ENCODE measurements around the gene XIRP2.

XIRP2 gene

DNA sequence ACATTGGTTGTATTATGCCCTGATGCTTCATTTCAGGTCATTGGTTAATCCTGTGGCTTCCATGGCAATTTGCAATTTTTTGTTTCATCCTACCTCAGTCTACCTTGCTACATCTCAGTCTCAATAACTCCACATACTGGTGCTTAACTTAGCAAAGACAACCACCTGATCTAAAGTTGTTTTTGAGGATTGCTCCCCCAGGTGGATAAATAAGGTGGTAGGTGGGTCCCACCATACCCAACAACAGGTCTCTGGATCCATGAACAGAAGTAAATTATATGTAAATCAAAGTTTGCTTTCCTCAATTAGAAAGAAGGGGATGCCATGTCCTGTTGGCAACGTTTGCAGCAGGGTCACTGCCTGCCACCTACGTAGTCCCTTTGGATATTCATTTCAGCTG lies 7.0 kb downstream of the XIRP2 start:
- H3K9me3 ChIP-seq (ENCODE audit: control insufficient read depth, insufficient read depth, low read length), result no peaks in the 10 kb centered on the region
- no peak overlapping the region for H3K27ac ChIP-seq (ENCODE audit: low read length)
- no CpG with 5 or more reads among the region's 2 CpGs for WGBS (ENCODE audit: insufficient coverage, insufficient read length)
- no peak overlapping the region for H3K4me3 ChIP-seq (ENCODE audit: low read length)
- no peaks in the 10 kb centered on the region for H3K27me3 ChIP-seq (ENCODE audit: control insufficient read depth, insufficient read depth, low read length)
- no peaks in the 10 kb centered on the region for H3K36me3 ChIP-seq (ENCODE audit: control insufficient read depth, insufficient read depth, low read length)
- H3K4me1 ChIP-seq (ENCODE audit: control insufficient read depth, insufficient read depth, low read length), result no peaks in the 10 kb centered on the region
- no peak for DNase-seq (ENCODE audit: low read depth, low spot score)

- no peaks in the 10 kb centered on the region for H3K36me3 ChIP-seq (ENCODE audit: control insufficient read depth, insufficient read depth, low read length)
- no peak overlapping the region for H3K4me3 ChIP-seq (ENCODE audit: low read length)
- H3K27me3 ChIP-seq (ENCODE audit: control insufficient read depth, insufficient read depth, low read length), result no peaks in the 10 kb centered on the region
- H3K27ac ChIP-seq (ENCODE audit: low read length), result no peak overlapping the region
- H3K4me1 ChIP-seq (ENCODE audit: control insufficient read depth, insufficient read depth, low read length), result peaks cover 1% of the 10 kb centered on the region; the same call in 1 of the 2 replicates
- no peaks in the 10 kb centered on the region for H3K9me3 ChIP-seq (ENCODE audit: control insufficient read depth, insufficient read depth, low read length)
- DNase-seq (ENCODE audit: low read depth, low spot score), result no peak
Observed at GRCh38 chr2:166897666-166898065, 9.4 kb downstream of the XIRP2 start.

GRCh38 chr2:166899676-166900075 lies 11.4 kb downstream of the XIRP2 start:
- no CpG with 5 or more reads among the region's 5 CpGs for WGBS (ENCODE audit: insufficient coverage, insufficient read length)
- H3K4me3 ChIP-seq (ENCODE audit: low read length), result no peak overlapping the region
- H3K27ac ChIP-seq (ENCODE audit: low read length), result no peak overlapping the region
- no peaks in the 10 kb centered on the region for H3K27me3 ChIP-seq (ENCODE audit: control insufficient read depth, insufficient read depth, low read length)
- H3K4me1 ChIP-seq (ENCODE audit: control insufficient read depth, insufficient read depth, low read length), result peaks cover 1% of the 10 kb centered on the region; the same call in 1 of the 2 replicates
- H3K9me3 ChIP-seq (ENCODE audit: control insufficient read depth, insufficient read depth, low read length), result no peaks in the 10 kb centered on the region
- no peaks in the 10 kb centered on the region for H3K36me3 ChIP-seq (ENCODE audit: control insufficient read depth, insufficient read depth, low read length)
- DNase-seq (ENCODE audit: low read depth, low spot score), result no peak

DNA sequence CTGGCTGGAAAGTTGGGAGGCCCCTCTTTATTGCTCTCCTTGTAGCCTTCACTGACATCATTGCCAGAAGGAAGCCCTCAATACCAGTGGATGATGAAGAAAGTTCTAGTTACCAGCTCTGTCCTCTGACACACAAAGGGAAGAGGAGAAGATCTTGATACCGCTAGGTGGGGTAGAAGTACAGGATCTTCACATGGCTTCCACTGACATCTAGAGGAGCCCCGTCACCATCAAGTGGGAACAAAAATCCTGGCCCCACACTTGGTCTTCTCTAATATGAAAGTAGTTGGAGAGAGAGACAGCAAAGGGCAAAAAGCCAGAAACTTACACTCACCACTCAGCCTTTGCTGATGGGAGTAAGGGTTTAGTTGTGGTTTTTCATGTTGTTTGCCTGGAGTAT lies 12.4 kb downstream of the XIRP2 start:
- WGBS (ENCODE audit: insufficient coverage, insufficient read length), result no CpG with 5 or more reads among the region's 2 CpGs
- Histone ChIP-seq H3K9me3 (ENCODE audit: control insufficient read depth, insufficient read depth, low read length) (no peaks in the 10 kb centered on the region), H3K4me1 (ENCODE audit: control insufficient read depth, insufficient read depth, low read length) (peaks cover 1% of the 10 kb centered on the region; the same call in 1 of the 2 replicates), H3K27ac (ENCODE audit: low read length) (no peak overlapping the region), H3K27me3 (ENCODE audit: control insufficient read depth, insufficient read depth, low read length) (no peaks in the 10 kb centered on the region), H3K4me3 (ENCODE audit: low read length) (no peak overlapping the region), H3K36me3 (ENCODE audit: control insufficient read depth, insufficient read depth, low read length) (no peaks in the 10 kb centered on the region)
- DNase-seq (ENCODE audit: low read depth, low spot score), result peak; percentile 25

GRCh38 chr2:166901336-166901735 lies 13.1 kb downstream of the XIRP2 start:
- H3K27ac ChIP-seq (ENCODE audit: low read length), result no peak overlapping the region
- WGBS (ENCODE audit: insufficient coverage, insufficient read length), result no CpG with 5 or more reads among the region's 2 CpGs
- no peak for DNase-seq (ENCODE audit: low read depth, low spot score)

GRCh38 chr2:166916987-166917386 lies 28.7 kb downstream of the XIRP2 start:
- Histone ChIP-seq H3K36me3 (ENCODE audit: control insufficient read depth, insufficient read depth, low read length) (no peaks in the 10 kb centered on the region), H3K4me3 (ENCODE audit: low read length) (no peak overlapping the region), H3K4me1 (ENCODE audit: control insufficient read depth, insufficient read depth, low read length) (no peaks in the 10 kb centered on the region), H3K27ac (ENCODE audit: low read length) (no peak overlapping the region), H3K9me3 (ENCODE audit: control insufficient read depth, insufficient read depth, low read length) (no peaks in the 10 kb centered on the region), H3K27me3 (ENCODE audit: control insufficient read depth, insufficient read depth, low read length) (no peaks in the 10 kb centered on the region)
- no peak for DNase-seq (ENCODE audit: low read depth, low spot score)
- WGBS (ENCODE audit: insufficient coverage, insufficient read length), result no CpG with 5 or more reads among the region's 4 CpGs

More at GRCh38 chr2:166901336-166901735, 13.1 kb downstream of the XIRP2 start:
- H3K27me3 ChIP-seq (ENCODE audit: control insufficient read depth, insufficient read depth, low read length), result no peaks in the 10 kb centered on the region
- H3K4me1 ChIP-seq (ENCODE audit: control insufficient read depth, insufficient read depth, low read length), result peaks cover 1% of the 10 kb centered on the region; the same call in 1 of the 2 replicates
- no peaks in the 10 kb centered on the region for H3K36me3 ChIP-seq (ENCODE audit: control insufficient read depth, insufficient read depth, low read length)
- no peak overlapping the region for H3K4me3 ChIP-seq (ENCODE audit: low read length)
- no peaks in the 10 kb centered on the region for H3K9me3 ChIP-seq (ENCODE audit: control insufficient read depth, insufficient read depth, low read length)

GRCh38 chr2:166917415-166917814 lies 29.1 kb downstream of the XIRP2 start:
- H3K36me3 ChIP-seq (ENCODE audit: control insufficient read depth, insufficient read depth, low read length), result no peaks in the 10 kb centered on the region
- no peaks in the 10 kb centered on the region for H3K4me1 ChIP-seq (ENCODE audit: control insufficient read depth, insufficient read depth, low read length)
- no CpG with 5 or more reads among the region's 1 CpG for WGBS (ENCODE audit: insufficient coverage, insufficient read length)
- DNase-seq (ENCODE audit: low read depth, low spot score), result no peak
- H3K27ac ChIP-seq (ENCODE audit: low read length), result no peak overlapping the region
- no peak overlapping the region for H3K4me3 ChIP-seq (ENCODE audit: low read length)
- H3K27me3 ChIP-seq (ENCODE audit: control insufficient read depth, insufficient read depth, low read length), result no peaks in the 10 kb centered on the region
- H3K9me3 ChIP-seq (ENCODE audit: control insufficient read depth, insufficient read depth, low read length), result no peaks in the 10 kb centered on the region

DNA sequence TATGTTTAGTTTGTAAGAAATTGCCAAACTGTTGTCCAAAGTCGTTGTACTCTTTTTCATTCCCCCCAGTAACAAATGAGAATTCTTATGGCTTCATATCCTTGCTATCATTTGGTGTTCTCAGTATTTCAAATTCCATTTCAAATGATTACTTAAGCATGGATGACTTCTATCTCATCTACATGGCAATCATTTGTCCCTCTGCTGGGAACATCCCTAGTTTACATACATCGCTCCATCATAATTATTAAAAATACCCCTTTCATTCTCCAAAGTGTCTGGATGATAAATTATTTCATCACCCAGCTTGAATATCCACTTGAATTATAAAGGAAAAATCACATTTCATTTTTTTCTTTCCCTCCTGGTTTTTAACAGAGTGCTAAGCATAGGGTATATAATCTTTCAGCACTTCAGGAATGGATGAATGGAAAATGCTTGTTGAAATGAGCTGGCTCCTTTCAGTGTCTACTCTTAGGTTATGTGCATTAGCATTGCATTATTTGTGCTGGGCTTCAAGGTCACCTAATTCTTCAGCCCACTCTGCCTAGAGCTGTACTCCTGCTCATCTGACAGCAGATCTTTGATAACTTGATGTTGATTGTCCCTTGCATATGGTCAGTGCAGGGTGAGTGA lies 33.1 kb downstream of the XIRP2 start:
- no peak for DNase-seq (ENCODE audit: low read depth, low spot score)
- H3K36me3 ChIP-seq (ENCODE audit: control insufficient read depth, insufficient read depth, low read length), result no peaks in the 10 kb centered on the region
- no peak overlapping the region for H3K27ac ChIP-seq (ENCODE audit: low read length)
- no peaks in the 10 kb centered on the region for H3K9me3 ChIP-seq (ENCODE audit: control insufficient read depth, insufficient read depth, low read length)
- WGBS (ENCODE audit: insufficient coverage, insufficient read length), result 100% methylated on average over 1 of the region's 2 CpGs
- no peaks in the 10 kb centered on the region for H3K27me3 ChIP-seq (ENCODE audit: control insufficient read depth, insufficient read depth, low read length)
- H3K4me1 ChIP-seq (ENCODE audit: control insufficient read depth, insufficient read depth, low read length), result no peaks in the 10 kb centered on the region
- H3K4me3 ChIP-seq (ENCODE audit: low read length), result no peak overlapping the region

DNA sequence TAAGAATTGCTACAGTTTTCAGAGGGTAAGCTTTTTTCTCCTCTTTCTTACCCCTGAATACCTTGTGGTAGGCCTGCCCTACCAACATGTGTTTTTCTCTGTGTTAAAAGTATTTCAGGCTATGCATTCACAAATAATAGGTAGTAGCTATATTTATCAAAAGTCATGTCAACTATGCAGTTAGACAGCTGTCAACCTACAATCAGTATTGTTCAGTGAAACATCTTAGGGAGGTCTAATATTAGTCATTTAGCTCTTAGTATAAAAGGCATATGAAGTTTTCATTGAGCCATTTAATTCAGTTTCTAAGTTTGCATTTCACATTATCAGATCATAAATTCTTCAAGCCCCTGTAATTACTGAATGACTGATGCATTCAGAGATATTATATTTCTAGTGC lies 36.7 kb downstream of the XIRP2 start:
- Histone ChIP-seq H3K4me3 (ENCODE audit: low read length) (no peak overlapping the region), H3K27ac (ENCODE audit: low read length) (no peak overlapping the region), H3K36me3 (ENCODE audit: control insufficient read depth, insufficient read depth, low read length) (no peaks in the 10 kb centered on the region), H3K9me3 (ENCODE audit: control insufficient read depth, insufficient read depth, low read length) (no peaks in the 10 kb centered on the region), H3K4me1 (ENCODE audit: control insufficient read depth, insufficient read depth, low read length) (no peaks in the 10 kb centered on the region), H3K27me3 (ENCODE audit: control insufficient read depth, insufficient read depth, low read length) (no peaks in the 10 kb centered on the region)
- DNase-seq (ENCODE audit: low read depth, low spot score), result no peak

- no peaks in the 10 kb centered on the region for H3K4me1 ChIP-seq (ENCODE audit: control insufficient read depth, insufficient read depth, low read length)
- H3K27ac ChIP-seq (ENCODE audit: low read length), result no peak overlapping the region
- no peaks in the 10 kb centered on the region for H3K9me3 ChIP-seq (ENCODE audit: control insufficient read depth, insufficient read depth, low read length)
- DNase-seq (ENCODE audit: low read depth, low spot score), result no peak
- H3K4me3 ChIP-seq (ENCODE audit: low read length), result no peak overlapping the region
- no peaks in the 10 kb centered on the region for H3K27me3 ChIP-seq (ENCODE audit: control insufficient read depth, insufficient read depth, low read length)
- no peaks in the 10 kb centered on the region for H3K36me3 ChIP-seq (ENCODE audit: control insufficient read depth, insufficient read depth, low read length)
- WGBS (ENCODE audit: insufficient coverage, insufficient read length), result no CpG with 5 or more reads among the region's 1 CpG
Observed at GRCh38 chr2:166926657-166927056, 38.4 kb downstream of the XIRP2 start.

DNA sequence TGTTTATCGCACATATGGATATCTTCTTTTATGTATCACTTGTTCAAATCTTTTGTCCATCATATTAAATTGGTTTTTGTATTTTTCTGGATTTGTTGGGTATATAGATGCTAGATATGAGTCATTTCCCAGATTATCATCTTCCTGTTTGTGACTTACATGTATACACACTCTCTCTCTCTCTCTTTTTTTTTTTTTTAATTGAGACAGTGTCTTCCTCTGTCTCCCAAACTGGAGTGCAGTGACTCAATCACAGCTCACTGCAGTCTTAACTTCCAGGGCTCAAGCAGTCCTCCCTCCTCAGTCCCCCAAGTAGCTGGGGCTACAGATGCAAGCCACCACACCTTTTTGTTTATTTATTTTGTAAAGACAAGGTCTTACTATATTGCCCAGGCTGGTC lies 43.8 kb downstream of the XIRP2 start:
- no CpG with 5 or more reads among the region's 1 CpG for whole genome bisulfite sequencing (ENCODE audit: insufficient coverage, insufficient read length)

More for the DNA sequence above, 43.8 kb downstream of the XIRP2 start:
- Histone ChIP-seq H3K9me3 (ENCODE audit: control insufficient read depth, insufficient read depth, low read length) (no peaks in the 10 kb centered on the region), H3K27me3 (ENCODE audit: control insufficient read depth, insufficient read depth, low read length) (no peaks in the 10 kb centered on the region), H3K4me3 (ENCODE audit: low read length) (no peak overlapping the region), H3K27ac (ENCODE audit: low read length) (no peak overlapping the region), H3K4me1 (ENCODE audit: control insufficient read depth, insufficient read depth, low read length) (no peaks in the 10 kb centered on the region), H3K36me3 (ENCODE audit: control insufficient read depth, insufficient read depth, low read length) (no peaks in the 10 kb centered on the region)
- DNase-seq (ENCODE audit: low read depth, low spot score), result no peak
